Measurements from ENCODE around the gene MCAT. TPM values are rescaled to one million over a fixed set of nuclear protein-coding genes. Genes with fewer than 3 reads are reported as not detected.
A peak's percentile ranks its signal among the peaks of the same experiment; 100 is the strongest.

The MCAT gene
- total RNA-seq, 1 donor from 2014 or later: 10.5 TPM

- H3K4me2 ChIP-seq: no peak overlapping the region
- H3F3A ChIP-seq (ENCODE audit: low read depth): peaks cover 4% of the 10 kb centered on the region
- peaks cover 10% of the 10 kb centered on the region for H3K4me1 Mint-ChIP-seq
- H3K27me3 ChIP-seq: no peaks in the 10 kb centered on the region
- no peaks in the 10 kb centered on the region for H3K4me1 ChIP-seq
- H3K36me3 ChIP-seq: no peaks in the 10 kb centered on the region
- no peak overlapping the region for H2AFZ ChIP-seq (replicated peaks)
- H3K9me3 ChIP-seq (ENCODE audit: low read depth): no peaks in the 10 kb centered on the region
- H3K4me3 Mint-ChIP-seq: no peak overlapping the region
- H3K9me3 Mint-ChIP-seq: no peaks in the 10 kb centered on the region
- H3K27me3 Mint-ChIP-seq (ENCODE audit: insufficient read depth, low read depth): peaks cover 4% of the 10 kb centered on the region
- H3K79me2 ChIP-seq (ENCODE audit: low read depth): no peaks in the 10 kb centered on the region
- no peaks in the 10 kb centered on the region for H4K20me1 ChIP-seq (ENCODE audit: low read depth)
- H3K9ac ChIP-seq: no peak overlapping the region
- no peak overlapping the region for H3K27ac Mint-ChIP-seq
- H3K4me3 ChIP-seq: no peak overlapping the region
- H3K36me3 Mint-ChIP-seq: peaks cover 2% of the 10 kb centered on the region
- DNase-seq (ENCODE audit: low spot score): no peak
- no peak overlapping the region for H3K27ac ChIP-seq
- TF ChIP-seq CTCF (IDR thresholded peaks at IDR 0.05) (no peak), EZH2 (IDR thresholded peaks at IDR 0.05) (no peak), EZH2phosphoT487 (IDR thresholded peaks at IDR 0.05) (no peak)
These were observed 20.1 kb upstream of the MCAT start for GRCh38 chr22:43163241-43163795.

GRCh38 chr22:43162412-43163150, 19.4 kb upstream of the MCAT start:
- peaks cover 2% of the 10 kb centered on the region for H3K27me3 Mint-ChIP-seq (ENCODE audit: insufficient read depth, low read depth)
- Histone ChIP-seq H4K20me1 (ENCODE audit: low read depth) (no peaks in the 10 kb centered on the region), H3K27me3 (no peaks in the 10 kb centered on the region)

GRCh38 chr22:43160497-43161126, 17.4 kb upstream of the MCAT start:
- Histone ChIP-seq H4K20me1 (ENCODE audit: low read depth) (no peaks in the 10 kb centered on the region), H3K27me3 (no peaks in the 10 kb centered on the region), H3K9me3 (ENCODE audit: low read depth) (no peaks in the 10 kb centered on the region), H2AFZ (replicated peaks) (no peak overlapping the region), H3K36me3 (no peaks in the 10 kb centered on the region), H3K4me2 (no peak overlapping the region), H3K79me2 (ENCODE audit: low read depth) (no peaks in the 10 kb centered on the region), H3F3A (ENCODE audit: low read depth) (peaks cover 4% of the 10 kb centered on the region), H3K4me1 (no peaks in the 10 kb centered on the region), H3K4me3 (no peak overlapping the region), H3K9ac (no peak overlapping the region), H3K27ac (no peak overlapping the region)
- Mint-ChIP-seq H3K9me3 (no peaks in the 10 kb centered on the region), H3K27me3 (ENCODE audit: insufficient read depth, low read depth) (peaks cover 4% of the 10 kb centered on the region), H3K36me3 (no peaks in the 10 kb centered on the region), H3K4me3 (peak overlapping the region; percentile 31), H3K4me1 (peaks cover 10% of the 10 kb centered on the region), H3K27ac (peak overlapping the region; percentile 66)
- TF ChIP-seq EZH2 (IDR thresholded peaks at IDR 0.05): no peak
- no peak for TF ChIP-seq CTCF (IDR thresholded peaks at IDR 0.05)
- TF ChIP-seq EZH2phosphoT487 (IDR thresholded peaks at IDR 0.05): no peak
- DNase-seq (ENCODE audit: low spot score): no peak

More at GRCh38 chr22:43162412-43163150, 19.4 kb upstream of the MCAT start:
- peaks cover 4% of the 10 kb centered on the region for H3F3A ChIP-seq (ENCODE audit: low read depth)
- no peak overlapping the region for H3K4me3 Mint-ChIP-seq
- H3K9me3 ChIP-seq (ENCODE audit: low read depth): no peaks in the 10 kb centered on the region
- H3K79me2 ChIP-seq (ENCODE audit: low read depth): no peaks in the 10 kb centered on the region
- H3K9ac ChIP-seq: no peak overlapping the region
- DNase-seq (ENCODE audit: low spot score): no peak
- H3K4me2 ChIP-seq: no peak overlapping the region
- no peak overlapping the region for H2AFZ ChIP-seq (replicated peaks)
- H3K27ac ChIP-seq: no peak overlapping the region
- H3K4me1 Mint-ChIP-seq: peaks cover 10% of the 10 kb centered on the region
- TF ChIP-seq EZH2 (IDR thresholded peaks at IDR 0.05): no peak
- H3K27ac Mint-ChIP-seq: no peak overlapping the region
- no peaks in the 10 kb centered on the region for H3K9me3 Mint-ChIP-seq
- H3K4me3 ChIP-seq: no peak overlapping the region
- no peaks in the 10 kb centered on the region for H3K4me1 ChIP-seq
- H3K36me3 ChIP-seq: no peaks in the 10 kb centered on the region
- peaks cover 2% of the 10 kb centered on the region for H3K36me3 Mint-ChIP-seq
